Measurements from ENCODE around the gene GRIPAP1.

GRIPAP1 gene

GRCh38 chrX:49002091-49002935, at the start of gene GRIPAP1:
TSS of gene GRIPAP1 (minus strand) at chrX:49002264. CDS start at chrX:49002229, 35 bp downstream.
- no peak for TF ChIP-seq CTCF (IDR thresholded peaks at IDR 0.05; ENCODE audit: control extremely low read depth, extremely low read depth, low read depth, missing control alignments)
- POLR2A ChIA-PET: interaction anchor here (0.5 to 1.0 kb wide), 9 partner anchors 10 to 537 kb away, joined by 3 to 8 read pairs (median 6); partner anchors contain the start of genes OTUD5 and TFE3
- CTCF ChIA-PET: interaction anchor here (1.0 to 1.1 kb wide), 3 partner anchors 40 to 154 kb away, joined by 3 read pairs; no protein-coding TSS in a partner anchor
- peak; percentile 81 for DNase-seq (ENCODE audit: extremely low spot score)

- ChIA-PET POLR2A (interaction anchor here (0.9 kb wide), 1 partner anchor 42 kb away, joined by 3 read pairs; the partner anchor contains the start of gene GRIPAP1), CTCF (interaction anchor here (1.0 to 1.6 kb wide), 9 partner anchors 9 to 85 kb away, joined by 3 to 6 read pairs (median 4); partner anchors contain the start of genes CCDC120 and KCND1)
- TF ChIP-seq CTCF (IDR thresholded peaks at IDR 0.05; ENCODE audit: control extremely low read depth, extremely low read depth, low read depth, missing control alignments): no peak
- no peak for DNase-seq (ENCODE audit: extremely low spot score)
Observed at GRCh38 chrX:49043987-49044281, 41.9 kb upstream of the GRIPAP1 start.

- peak; percentile 62 for TF ChIP-seq CTCF (IDR thresholded peaks at IDR 0.05; ENCODE audit: control extremely low read depth, extremely low read depth, low read depth, missing control alignments)
- peak; percentile 89 for DNase-seq (ENCODE audit: extremely low spot score)
- ChIA-PET CTCF (interaction anchor here (1.0 to 1.6 kb wide), 10 partner anchors 10 to 85 kb away, joined by 3 to 6 read pairs (median 4); partner anchors contain the start of genes CCDC120 and KCND1), POLR2A (interaction anchor here (0.6 to 0.9 kb wide), 3 partner anchors 41 to 441 kb away, joined by 3 to 5 read pairs (median 5); partner anchors contain the start of gene GRIPAP1)
Observed at GRCh38 chrX:49043220-49043986, 41.3 kb upstream of the GRIPAP1 start, which contains the start of gene TFE3. TSS of gene TFE3 (minus strand) at chrX:49043357. CDS start at chrX:49043226, 131 bp downstream.

GRCh38 chrX:49042581-49043219, 40.6 kb upstream of the GRIPAP1 start:
- no peak for DNase-seq (ENCODE audit: extremely low spot score)
- ChIA-PET CTCF (interaction anchor here (1.0 to 1.6 kb wide), 5 partner anchors 12 to 121 kb away, joined by 3 to 5 read pairs (median 4); partner anchors contain the start of gene GRIPAP1), POLR2A (interaction anchor here (0.6 to 0.7 kb wide), 2 partner anchors 95 to 440 kb away, joined by 5 read pairs; no protein-coding TSS in a partner anchor)
- no peak for TF ChIP-seq CTCF (IDR thresholded peaks at IDR 0.05; ENCODE audit: control extremely low read depth, extremely low read depth, low read depth, missing control alignments)

GRCh38 chrX:49041744-49042580, 39.9 kb upstream of the GRIPAP1 start:
- no peak for TF ChIP-seq CTCF (IDR thresholded peaks at IDR 0.05; ENCODE audit: control extremely low read depth, extremely low read depth, low read depth, missing control alignments)
- no peak for DNase-seq (ENCODE audit: extremely low spot score)
- ChIA-PET CTCF (interaction anchor here (1.0 to 1.6 kb wide), 4 partner anchors 40 to 122 kb away, joined by 3 to 4 read pairs (median 3); partner anchors contain the start of gene GRIPAP1), POLR2A (no interaction called here)

Measured in GM10248 (cell line).